GM04504 (cell line): ENCODE results near the gene SLC6A12.
"Not testable (repeated sequence)": the region's sequence is repeated elsewhere in the genome, so short reads cannot be mapped to it uniquely, and the experiment has no call there.

ENCODE experiments used
- DNase-seq: peaks from one replicate; pipeline ENCODE4 v3.0.0-alpha.2; 2012; ENCODE audit warnings: low read depth

The SLC6A12 gene

GRCh38 chr12:217029-217428 is 3.1 kb upstream of the SLC6A12 start:
- DNase-seq = not testable (repeated sequence)

GRCh38 chr12:215116-215515 is 1.2 kb upstream of the SLC6A12 start:
- no peak for DNase-seq

- DNase-seq = no peak
These were observed 427 bp downstream of the SLC6A12 start for GRCh38 chr12:213527-213932.

DNA sequence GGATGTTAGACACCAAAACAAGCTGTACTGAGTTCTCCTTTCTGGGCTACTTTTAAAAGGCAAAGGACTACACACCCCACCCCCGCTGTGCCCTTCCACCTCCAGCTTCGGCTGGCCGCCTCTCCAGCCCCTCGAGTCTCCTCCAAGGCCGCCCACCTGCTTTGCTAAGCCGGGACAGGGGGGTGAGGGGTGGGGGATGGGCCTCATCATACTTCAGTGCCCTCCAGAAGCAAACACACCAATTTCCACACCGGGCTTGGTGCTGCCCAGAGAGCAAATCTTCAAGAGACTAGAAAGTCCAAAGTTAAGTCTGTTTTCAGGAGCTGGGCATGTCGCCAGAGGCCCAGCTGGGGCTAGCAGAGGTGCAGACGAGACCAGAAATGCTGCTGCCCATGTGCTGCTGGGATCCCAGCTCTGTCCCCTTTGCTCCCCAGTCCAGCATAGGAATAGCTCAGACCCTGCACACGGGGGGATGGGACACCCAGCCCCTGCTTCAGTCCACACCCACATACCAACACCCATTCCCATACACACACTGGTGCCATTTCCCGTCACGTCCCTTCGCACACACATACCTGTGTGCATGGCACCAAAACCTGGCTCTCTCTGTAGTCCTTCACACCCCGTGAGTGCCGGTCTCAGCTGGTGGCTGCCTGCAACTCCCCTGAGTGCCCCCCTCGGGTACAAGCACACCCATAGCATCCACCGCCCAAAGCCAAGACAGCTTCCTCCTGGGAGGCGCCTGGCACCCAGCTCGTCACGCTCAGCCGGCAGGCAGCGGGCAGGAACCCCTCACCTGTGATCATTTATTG is 1.0 kb downstream of the SLC6A12 start:
- no peak for DNase-seq

GRCh38 chr12:212415-212714 is 1.6 kb downstream of the SLC6A12 start:
- no peak for DNase-seq

DNA sequence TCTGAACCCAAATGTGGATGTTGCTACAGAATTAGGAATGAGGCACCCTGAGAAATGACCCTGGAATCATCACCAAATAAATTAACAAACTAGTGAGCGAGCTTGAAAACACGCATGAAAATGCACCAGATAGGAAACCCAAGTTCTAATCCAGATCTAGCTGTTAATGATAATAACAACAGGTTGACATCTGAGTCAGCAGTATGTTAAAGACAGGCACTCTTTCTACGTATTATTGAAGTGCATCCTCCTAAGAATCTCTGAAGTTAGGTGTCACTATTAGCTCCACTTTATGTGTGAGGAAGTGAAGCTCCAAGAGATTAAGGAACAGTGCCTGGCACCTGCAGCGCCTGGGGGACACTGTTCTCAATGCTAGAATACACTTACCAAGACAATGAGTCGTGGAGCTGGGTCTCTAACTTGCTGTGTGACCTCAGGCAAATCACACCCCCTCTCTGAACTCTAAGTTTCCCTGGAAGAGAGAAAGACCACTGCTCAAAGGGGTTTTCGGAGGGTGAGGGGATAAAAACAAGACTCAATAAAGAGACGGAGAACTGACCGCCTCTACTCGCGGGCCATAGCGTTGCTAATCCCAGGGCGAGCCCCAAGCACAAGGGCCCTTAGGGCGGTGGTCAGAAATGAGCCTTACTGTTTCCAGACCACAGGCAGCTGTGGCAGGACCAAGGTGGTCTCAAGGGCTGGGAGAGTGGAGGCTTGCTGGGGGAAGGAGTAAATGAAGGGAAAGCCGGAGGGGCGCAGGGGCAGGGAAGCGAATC is 2.1 kb downstream of the SLC6A12 start:
- DNase-seq = no peak

DNA sequence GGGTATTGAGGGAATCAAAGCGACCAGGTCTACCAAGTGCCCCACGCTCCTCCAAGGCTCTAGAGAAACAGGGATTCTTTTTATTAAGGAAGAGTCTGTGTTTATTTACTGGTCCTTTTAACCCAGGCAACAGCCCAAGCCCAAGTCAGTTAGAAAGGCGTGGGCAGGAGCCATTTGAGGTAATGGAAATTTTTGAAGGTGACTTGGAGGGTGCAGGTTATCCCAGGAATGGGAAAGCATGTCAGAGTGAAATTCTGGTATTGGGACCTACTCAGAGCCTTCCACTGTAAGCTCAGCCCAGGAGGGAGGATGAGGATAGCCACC is 2.9 kb downstream of the SLC6A12 start:
- DNase-seq = no peak

DNA sequence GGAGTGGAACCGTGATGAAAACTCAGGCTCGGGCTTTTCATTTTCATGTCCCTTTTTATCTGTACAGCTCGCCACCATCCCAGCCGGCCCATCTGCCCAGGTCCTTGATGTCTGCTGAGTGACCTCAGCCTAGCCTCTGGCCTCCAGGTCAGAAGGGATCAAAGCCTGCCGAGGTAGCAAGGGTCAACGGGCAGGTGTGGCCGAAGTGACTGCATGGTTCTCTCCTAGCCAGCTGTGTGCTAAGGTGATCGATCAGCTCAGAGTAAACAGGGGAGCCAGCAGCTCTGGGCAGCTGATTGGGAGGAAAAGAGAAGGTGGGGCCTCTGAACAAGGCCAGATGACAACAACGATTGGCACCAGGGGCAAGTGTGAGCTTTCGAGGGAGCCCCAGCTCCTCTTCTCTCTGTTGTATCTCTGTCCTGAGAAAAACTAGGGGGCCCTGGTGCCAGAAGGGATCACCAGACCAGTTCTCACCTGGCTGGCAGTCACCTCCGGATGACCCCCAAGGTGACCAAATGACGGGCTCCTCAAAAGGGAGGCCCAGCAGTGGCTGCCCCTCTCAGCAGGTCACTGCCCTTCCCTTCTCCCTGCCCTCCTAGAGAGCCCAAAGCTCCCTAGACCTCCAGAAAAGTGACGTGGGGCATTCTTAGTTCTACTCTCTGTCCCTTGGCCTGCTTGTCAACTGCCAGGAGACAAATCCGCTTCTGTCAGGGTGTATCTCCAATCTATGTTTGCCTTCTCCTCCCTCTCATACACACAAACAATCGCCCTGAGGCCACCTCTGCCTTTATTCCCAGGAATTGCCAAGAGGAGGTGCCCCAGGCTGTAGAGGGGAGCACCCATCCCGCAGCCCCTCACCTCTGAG is 3.4 kb downstream of the SLC6A12 start:
- DNase-seq = no peak

GRCh38 chr12:209851-210250 is 4.1 kb downstream of the SLC6A12 start:
- no peak for DNase-seq

- no peak for DNase-seq
These were observed 4.7 kb downstream of the SLC6A12 start for GRCh38 chr12:209246-209645.

GRCh38 chr12:208813-209212 is 5.1 kb downstream of the SLC6A12 start:
- DNase-seq = no peak

DNA sequence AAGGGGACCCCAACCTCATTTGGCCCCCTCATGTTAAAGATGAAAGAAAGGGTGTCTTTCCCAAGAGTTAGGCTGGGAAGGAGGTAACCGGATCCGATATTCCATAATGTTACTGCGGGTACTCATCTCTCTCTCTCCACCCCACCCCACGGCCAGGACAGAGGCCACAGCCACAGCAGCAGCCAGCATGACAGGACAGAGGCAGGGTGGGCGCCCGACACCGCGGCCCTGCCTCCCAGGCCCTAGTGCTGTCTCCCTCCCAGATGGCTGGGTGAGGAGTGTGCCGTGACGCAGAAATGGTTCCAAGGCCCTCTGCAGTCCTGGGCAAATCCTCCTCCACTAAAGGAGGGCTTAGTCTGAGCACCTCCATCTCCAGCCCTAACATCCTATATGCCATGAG is 6.2 kb downstream of the SLC6A12 start:
- DNase-seq = no peak

- no peak for DNase-seq
These were observed 7.1 kb downstream of the SLC6A12 start for GRCh38 chr12:206746-207440.

GRCh38 chr12:205026-205425 is 8.9 kb downstream of the SLC6A12 start:
- DNase-seq = no peak

DNA sequence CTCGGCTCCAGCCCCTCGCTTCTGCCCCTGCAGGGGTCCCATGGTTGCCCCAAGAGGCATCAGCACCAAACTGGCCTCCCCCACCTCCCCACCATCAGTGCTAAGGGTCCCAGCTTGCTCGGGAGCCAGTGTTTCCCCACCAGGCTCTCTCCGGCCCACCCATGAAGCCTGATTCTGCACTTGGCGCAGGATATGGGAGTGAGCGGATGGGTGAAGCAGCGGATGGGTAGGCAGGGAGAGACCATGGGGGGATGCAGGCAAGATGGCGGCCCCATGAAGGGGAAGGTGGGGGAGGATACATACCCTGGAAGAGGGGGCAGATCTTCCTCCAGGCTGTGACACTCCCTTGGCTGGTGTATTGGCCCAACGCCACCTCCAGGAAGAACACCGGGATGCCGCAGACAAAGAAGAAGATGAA is 9.7 kb downstream of the SLC6A12 start:
- DNase-seq = no peak

DNA sequence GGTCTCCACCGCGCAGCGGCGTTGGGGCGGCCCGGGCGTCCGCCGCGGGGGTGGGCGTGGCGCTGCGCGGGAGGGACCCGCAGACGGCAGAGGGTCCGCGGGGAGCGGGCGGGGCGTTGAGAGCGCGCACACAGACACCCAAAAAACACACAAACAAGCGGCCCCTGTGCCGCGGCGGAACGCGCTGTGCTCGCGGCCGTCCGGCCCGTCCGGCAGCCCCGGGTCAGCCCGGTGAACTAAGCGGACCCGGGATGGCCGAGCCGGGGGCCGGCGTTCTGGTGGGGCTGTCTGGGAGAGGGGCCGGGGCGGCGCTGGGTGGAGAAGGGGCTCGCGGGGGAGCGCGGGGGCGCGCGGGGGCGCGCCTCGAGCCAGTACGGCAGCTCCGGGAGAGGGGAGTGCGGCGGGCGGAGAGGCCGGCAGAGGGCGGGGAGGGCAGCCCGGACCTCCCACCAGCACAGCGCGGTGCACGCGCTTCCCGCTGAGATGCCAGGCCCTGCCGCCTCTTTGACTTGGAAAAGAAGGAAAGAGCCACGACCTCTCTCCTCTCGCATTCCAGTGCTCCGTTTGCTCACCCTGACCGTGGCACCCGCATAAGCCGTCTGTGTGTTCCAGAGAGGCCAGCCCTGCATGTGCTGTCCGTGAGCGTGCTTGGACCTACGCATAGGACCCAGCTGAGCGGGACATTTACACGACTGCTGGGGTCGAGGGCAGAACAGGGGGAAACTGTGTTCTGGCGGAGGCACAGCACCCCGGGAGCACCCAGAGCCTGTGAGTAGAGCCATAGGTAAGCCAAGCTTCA is 10.3 kb downstream of the SLC6A12 start:
- no peak for DNase-seq

GRCh38 chr12:203074-203461 is 10.9 kb downstream of the SLC6A12 start:
- no peak for DNase-seq

GRCh38 chr12:202081-202731 is 11.8 kb downstream of the SLC6A12 start:
- no peak for DNase-seq

DNA sequence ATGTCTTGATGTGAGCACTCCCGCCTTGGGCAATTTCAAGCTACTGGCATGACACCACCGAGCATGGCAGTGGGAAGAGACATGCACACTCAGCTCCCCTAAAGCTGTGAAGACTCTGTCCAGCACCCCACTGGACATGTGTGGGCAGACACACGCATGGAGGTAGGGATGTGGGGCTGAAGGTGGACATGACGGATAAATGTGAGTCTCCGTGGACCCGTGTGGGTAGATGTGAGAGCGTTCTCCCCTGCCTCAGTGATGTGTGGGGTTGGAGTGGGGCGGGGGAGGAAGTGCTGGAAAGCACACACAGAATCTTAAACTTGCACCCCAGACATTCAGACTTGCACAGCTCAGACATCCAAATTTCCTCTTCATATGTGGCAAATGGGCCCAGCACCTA is 12.6 kb downstream of the SLC6A12 start:
- no peak for DNase-seq

GRCh38 chr12:198705-199104 is 15.3 kb downstream of the SLC6A12 start:
- no peak for DNase-seq
